ENCODE measurements around the gene ARPC2. TPM values are rescaled to one million over a fixed set of nuclear protein-coding genes. Genes with fewer than 3 reads are reported as not detected.

ARPC2 gene
- total RNA-seq, 1 experiment from 2014 or later, result 187 TPM

GRCh38 chr2:218172845-218173244, 44.1 kb upstream of the ARPC2 start:
- CTCF ChIA-PET, result no interaction called here
- BruUV-seq (replicated peaks), result no TSS peak

DNA sequence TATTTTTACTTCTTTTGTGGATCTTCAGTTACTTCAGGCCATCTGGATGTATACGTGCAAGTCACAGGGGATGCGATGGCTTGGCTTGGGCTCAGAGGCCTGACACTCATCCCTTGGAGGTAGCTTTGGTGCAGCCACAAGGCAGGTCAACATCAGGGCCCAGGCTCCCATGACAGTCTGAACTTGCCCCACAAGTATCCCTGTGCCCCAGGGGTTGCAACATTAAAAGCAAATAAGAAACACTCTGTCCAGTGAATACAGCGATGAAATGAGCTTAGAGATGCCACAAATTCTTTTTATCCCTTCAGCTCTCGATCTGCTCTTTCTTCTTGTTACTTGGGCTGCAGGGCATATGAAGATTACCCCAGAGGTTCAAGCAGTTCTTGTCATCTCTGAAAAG, 37.2 kb upstream of the ARPC2 start:
- Histone ChIP-seq H3K9ac (ENCODE audit: low read length) (no peak overlapping the region), H3K36me3 (ENCODE audit: control insufficient read depth in 1 of 2, insufficient read depth in 2 of 2, low read length in 2 of 2) (no peaks in the 10 kb centered on the region), H3K9me3 (ENCODE audit: control insufficient read depth in 1 of 2, insufficient read depth in 1 of 2, low read depth in 1 of 2, low read length in 2 of 2) (no peaks in the 10 kb centered on the region), H3K27me3 (ENCODE audit: insufficient read depth, low read length) (no peaks in the 10 kb centered on the region), H3K4me1 (ENCODE audit: control insufficient read depth in 1 of 2, insufficient read depth in 2 of 2, low read length in 2 of 2) (no peaks in the 10 kb centered on the region), H2AFZ (ENCODE audit: low read depth, low read length, poor library complexity, severe bottlenecking) (no peak overlapping the region), H4K20me1 (ENCODE audit: insufficient read depth) (no peaks in the 10 kb centered on the region), H3K79me2 (ENCODE audit: insufficient read depth, low read length) (no peaks in the 10 kb centered on the region), H3K4me3 (replicated peaks in 1 of 2; ENCODE audit: low read depth in 1 of 2, low read length in 2 of 2) (no peak overlapping the region), H3K4me2 (ENCODE audit: low read length) (no peak overlapping the region), H3K27ac (ENCODE audit: low read depth, low read length) (no peak overlapping the region), H3K9me2 (ENCODE audit: insufficient read depth) (no peaks in the 10 kb centered on the region)
- ChIA-PET POLR2A (no interaction called here), RAD21 (ENCODE audit: low non-redundant PET in 1 of 2, low total read pairs in 2 of 2, uncharacterized antibody in 2 of 2, unreplicated experiment in 2 of 2) (no interaction called here), CTCF (no interaction called here)
- no TSS peak for BruUV-seq (replicated peaks)
- no peak for TF ChIP-seq ZBTB33 (IDR thresholded peaks at IDR 0.05; ENCODE audit: extremely low read depth, insufficient replicate concordance, low read length)
- TF ChIP-seq EZH2phosphoT487 (IDR thresholded peaks at IDR 0.05; ENCODE audit: borderline replicate concordance), result no peak
- TF ChIP-seq EZH2 (IDR thresholded peaks at IDR 0.05), result no peak
- DNase-seq (ENCODE audit: low read depth, low spot score) (no peak), ATAC-seq (no peak)
- intact Hi-C loops (cut with micrococcal nuclease), result no loop called here

More at GRCh38 chr2:218172845-218173244, 44.1 kb upstream of the ARPC2 start:
- no peaks in the 10 kb centered on the region for H3K4me1 ChIP-seq (ENCODE audit: control insufficient read depth in 1 of 2, insufficient read depth in 2 of 2, low read length in 2 of 2)
- H3K79me2 ChIP-seq (ENCODE audit: insufficient read depth, low read length), result no peaks in the 10 kb centered on the region
- H3K27ac ChIP-seq (ENCODE audit: low read depth, low read length), result no peak overlapping the region
- H3K9ac ChIP-seq (ENCODE audit: low read length), result no peak overlapping the region
- no peaks in the 10 kb centered on the region for H4K20me1 ChIP-seq (ENCODE audit: insufficient read depth)
- TF ChIP-seq ZBTB33 (IDR thresholded peaks at IDR 0.05; ENCODE audit: extremely low read depth, insufficient replicate concordance, low read length) (no peak), ATF3 (IDR thresholded peaks at IDR 0.05) (no peak), SRF (IDR thresholded peaks at IDR 0.05; ENCODE audit: low read depth) (no peak)
- no peaks in the 10 kb centered on the region for H3K27me3 ChIP-seq (ENCODE audit: insufficient read depth, low read length)
- H3K4me2 ChIP-seq (ENCODE audit: low read length), result no peak overlapping the region
- no peaks in the 10 kb centered on the region for H3K36me3 ChIP-seq (ENCODE audit: control insufficient read depth in 1 of 2, insufficient read depth in 2 of 2, low read length in 2 of 2)
- POLR2A ChIA-PET, result no interaction called here
- no peak for ATAC-seq
- H3K4me3 ChIP-seq (replicated peaks in 1 of 2; ENCODE audit: low read depth in 1 of 2, low read length in 2 of 2), result no peak overlapping the region
- RAD21 ChIA-PET (ENCODE audit: low non-redundant PET in 1 of 2, low total read pairs in 2 of 2, uncharacterized antibody in 2 of 2, unreplicated experiment in 2 of 2), result no interaction called here
- H3K9me2 ChIP-seq (ENCODE audit: insufficient read depth), result no peaks in the 10 kb centered on the region
- intact Hi-C loops (cut with micrococcal nuclease), result no loop called here
- no peaks in the 10 kb centered on the region for H3K9me3 ChIP-seq (ENCODE audit: control insufficient read depth in 1 of 2, insufficient read depth in 1 of 2, low read depth in 1 of 2, low read length in 2 of 2)
- H2AFZ ChIP-seq (ENCODE audit: low read depth, low read length, poor library complexity, severe bottlenecking), result no peak overlapping the region
- DNase-seq (ENCODE audit: low read depth, low spot score), result no peak

Data from HCT116 (cell line).